ENCODE measurements around the gene ASF1B.
A peak's percentile ranks its signal among the peaks of the same experiment; 100 is the strongest.

Gene ASF1B

GRCh38 chr19:14111486-14111885 is 24.9 kb downstream of the ASF1B start:
- DNase-seq (ENCODE audit: low read depth in 2 of 2): no peak

- no peak for DNase-seq (ENCODE audit: low read depth in 2 of 2)
Measured at GRCh38 chr19:14110650-14111049, 25.7 kb downstream of the ASF1B start.

GRCh38 chr19:14107581-14108461 is 28.6 kb downstream of the ASF1B start:
- DNase-seq (ENCODE audit: low read depth in 2 of 2): no peak

- no peak for DNase-seq (ENCODE audit: low read depth in 2 of 2)
Measured at GRCh38 chr19:14106840-14107239, 29.5 kb downstream of the ASF1B start.

GRCh38 chr19:14105680-14106079 is 30.7 kb downstream of the ASF1B start:
- no peak for DNase-seq (ENCODE audit: low read depth in 2 of 2)

GRCh38 chr19:14103310-14103709 is 33.1 kb downstream of the ASF1B start:
- DNase-seq (ENCODE audit: low read depth in 2 of 2): no peak

GRCh38 chr19:14102756-14103155 is 33.6 kb downstream of the ASF1B start:
- no peak for DNase-seq (ENCODE audit: low read depth in 2 of 2)

GRCh38 chr19:14102102-14102696 is 34.2 kb downstream of the ASF1B start:
- no peak for DNase-seq (ENCODE audit: low read depth in 2 of 2)

GRCh38 chr19:14101003-14101545 is 35.3 kb downstream of the ASF1B start:
- DNase-seq (ENCODE audit: low read depth in 2 of 2): no peak

GRCh38 chr19:14097532-14098151 is 38.7 kb downstream of the ASF1B start:
- DNase-seq (ENCODE audit: low read depth in 2 of 2): no peak

- no peak for DNase-seq (ENCODE audit: low read depth in 2 of 2)
Measured at GRCh38 chr19:14096272-14096992, 40.0 kb downstream of the ASF1B start.

- no peak for DNase-seq (ENCODE audit: low read depth in 2 of 2)
Measured at GRCh38 chr19:14094854-14095253, 41.5 kb downstream of the ASF1B start.

- DNase-seq (ENCODE audit: low read depth in 2 of 2): no peak
Measured at GRCh38 chr19:14093117-14093823, 43.1 kb downstream of the ASF1B start.

GRCh38 chr19:14091813-14092462 is 44.5 kb downstream of the ASF1B start:
- no peak for DNase-seq (ENCODE audit: low read depth in 2 of 2)

- peak; percentile 34 to 67 for DNase-seq (ENCODE audit: low read depth in 2 of 2)
Measured at GRCh38 chr19:14091081-14091812, 45.1 kb downstream of the ASF1B start.

- DNase-seq (ENCODE audit: low read depth in 2 of 2): peak; percentile 70 to 79
Measured at GRCh38 chr19:14090509-14091080, 45.8 kb downstream of the ASF1B start, which contains the start of gene SAMD1. Gene SAMD1, minus strand, starts transcription at chr19:14090751.

GRCh38 chr19:14089662-14090508 is 46.5 kb downstream of the ASF1B start:
- peak; percentile 30 to 33 for DNase-seq (ENCODE audit: low read depth in 2 of 2)

GRCh38 chr19:14089412-14089661 is 47.1 kb downstream of the ASF1B start:
- DNase-seq (ENCODE audit: low read depth in 2 of 2): no peak
